ENCODE measurements around the gene DLL4.

The DLL4 gene

DNA sequence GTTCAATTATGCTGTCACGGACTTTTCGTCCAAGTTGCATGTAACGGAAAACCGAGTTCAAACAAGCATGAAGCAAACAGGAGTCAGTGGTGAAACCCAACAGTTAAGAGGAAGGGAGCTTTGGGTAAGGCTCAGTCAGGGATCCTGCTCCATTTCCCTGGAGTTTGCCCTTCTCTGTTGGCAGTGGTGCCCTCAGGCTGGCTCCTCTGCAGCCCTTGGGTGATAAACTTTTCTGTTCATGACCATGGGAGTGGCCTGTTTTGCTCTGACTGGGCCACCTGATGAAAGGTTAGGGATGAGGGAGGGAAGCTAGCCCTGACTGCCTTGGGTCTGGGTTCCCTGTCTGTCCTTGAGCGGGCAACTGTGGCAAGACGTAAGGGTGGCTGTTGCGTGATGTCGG lies 40.2 kb downstream of the DLL4 start:
- Histone ChIP-seq H3K27me3 (replicated peaks; ENCODE audit: control insufficient read depth, insufficient read depth, low read length, poor library complexity, severe bottlenecking) (no peaks in the 10 kb centered on the region), H3K4me1 (ENCODE audit: control insufficient read depth, insufficient read depth, low read length, poor library complexity, severe bottlenecking) (no peaks in the 10 kb centered on the region), H3K27ac (ENCODE audit: insufficient read depth, low read length, poor library complexity, severe bottlenecking) (no peak overlapping the region), H3K36me3 (ENCODE audit: control insufficient read depth, insufficient read depth, low read length) (no peaks in the 10 kb centered on the region), H3K4me3 (ENCODE audit: insufficient read depth, low read depth, low read length, poor library complexity, severe bottlenecking) (no peak overlapping the region), H3K9me3 (ENCODE audit: control insufficient read depth, low read length) (no peaks in the 10 kb centered on the region)
- DNase-seq, result no peak

DNA sequence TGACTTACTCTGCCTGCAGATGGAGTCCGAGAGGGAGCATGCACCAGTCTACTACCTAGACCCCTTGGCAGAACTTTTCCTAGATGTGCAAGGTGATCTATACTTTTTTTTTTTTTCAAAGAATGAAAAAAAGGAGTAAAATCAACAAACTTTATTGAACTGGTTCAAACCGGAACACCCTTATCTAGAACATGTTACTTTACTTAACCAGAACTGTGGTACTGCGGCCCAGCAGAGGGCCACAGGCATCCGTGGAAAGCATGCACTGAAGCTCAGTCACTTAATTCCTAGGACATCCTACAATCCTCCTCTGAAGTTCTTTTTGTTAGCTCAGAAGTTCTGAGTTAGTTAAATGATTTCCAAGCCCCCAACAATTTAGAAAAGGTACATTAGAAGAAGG lies 45.7 kb downstream of the DLL4 start:
- H3K27ac ChIP-seq (ENCODE audit: insufficient read depth, low read length, poor library complexity, severe bottlenecking), result no peak overlapping the region
- no peak overlapping the region for H3K4me3 ChIP-seq (ENCODE audit: insufficient read depth, low read depth, low read length, poor library complexity, severe bottlenecking)
- no peaks in the 10 kb centered on the region for H3K9me3 ChIP-seq (ENCODE audit: control insufficient read depth, low read length)
- no peak for DNase-seq
- no peaks in the 10 kb centered on the region for H3K4me1 ChIP-seq (ENCODE audit: control insufficient read depth, insufficient read depth, low read length, poor library complexity, severe bottlenecking)
- H3K36me3 ChIP-seq (ENCODE audit: control insufficient read depth, insufficient read depth, low read length), result peaks cover 20% of the 10 kb centered on the region
- H3K27me3 ChIP-seq (replicated peaks; ENCODE audit: control insufficient read depth, insufficient read depth, low read length, poor library complexity, severe bottlenecking), result no peaks in the 10 kb centered on the region

DNA sequence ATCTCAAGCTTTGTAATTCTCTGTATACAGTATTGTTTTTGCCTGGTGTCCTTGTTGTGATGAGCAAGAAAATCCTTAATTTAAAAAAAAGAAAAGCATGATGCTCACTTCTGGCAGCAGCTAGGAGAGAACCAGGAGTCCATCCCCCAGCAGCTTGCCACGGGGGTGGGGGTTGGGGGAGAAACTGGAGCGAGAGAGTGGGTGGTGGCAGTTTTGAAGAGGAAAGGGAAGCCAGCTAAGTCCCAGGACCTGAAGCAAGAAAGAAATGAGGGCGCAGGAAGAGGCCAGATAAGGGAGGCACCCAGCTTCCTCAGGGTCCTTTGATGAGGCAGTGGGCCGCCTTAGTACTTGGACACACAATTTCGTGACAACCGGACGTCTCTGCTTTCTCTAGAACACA lies 47.7 kb downstream of the DLL4 start:
- Histone ChIP-seq H3K27ac (ENCODE audit: insufficient read depth, low read length, poor library complexity, severe bottlenecking) (no peak overlapping the region), H3K4me3 (ENCODE audit: insufficient read depth, low read depth, low read length, poor library complexity, severe bottlenecking) (no peak overlapping the region), H3K9me3 (ENCODE audit: control insufficient read depth, low read length) (no peaks in the 10 kb centered on the region), H3K4me1 (ENCODE audit: control insufficient read depth, insufficient read depth, low read length, poor library complexity, severe bottlenecking) (no peaks in the 10 kb centered on the region), H3K27me3 (replicated peaks; ENCODE audit: control insufficient read depth, insufficient read depth, low read length, poor library complexity, severe bottlenecking) (no peaks in the 10 kb centered on the region), H3K36me3 (ENCODE audit: control insufficient read depth, insufficient read depth, low read length) (peaks cover 38% of the 10 kb centered on the region)
- DNase-seq, result no peak

DNA sequence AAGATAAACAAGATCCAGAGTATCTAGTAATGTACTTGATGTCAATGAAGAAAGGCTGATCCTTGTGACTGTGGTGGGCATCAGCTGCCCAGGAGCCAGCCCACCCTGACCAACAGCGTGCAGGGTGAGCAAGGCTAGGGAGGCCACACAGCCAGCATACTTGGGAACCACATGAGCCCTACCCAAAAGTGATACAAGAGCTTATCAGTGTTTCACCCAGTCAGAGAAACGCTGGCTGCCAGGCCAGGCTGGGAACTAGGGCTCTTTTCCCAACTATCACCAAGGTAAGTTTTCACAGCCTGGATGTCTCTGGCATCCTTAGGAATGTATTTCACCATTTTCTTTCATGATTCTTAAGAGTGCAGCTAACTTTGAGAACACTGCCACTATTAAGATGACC lies 49.0 kb downstream of the DLL4 start:
- no peaks in the 10 kb centered on the region for H3K4me1 ChIP-seq (ENCODE audit: control insufficient read depth, insufficient read depth, low read length, poor library complexity, severe bottlenecking)
- no peaks in the 10 kb centered on the region for H3K9me3 ChIP-seq (ENCODE audit: control insufficient read depth, low read length)
- DNase-seq, result no peak
- peaks cover 51% of the 10 kb centered on the region for H3K36me3 ChIP-seq (ENCODE audit: control insufficient read depth, insufficient read depth, low read length)
- no peak overlapping the region for H3K27ac ChIP-seq (ENCODE audit: insufficient read depth, low read length, poor library complexity, severe bottlenecking)
- no peak overlapping the region for H3K4me3 ChIP-seq (ENCODE audit: insufficient read depth, low read depth, low read length, poor library complexity, severe bottlenecking)
- H3K27me3 ChIP-seq (replicated peaks; ENCODE audit: control insufficient read depth, insufficient read depth, low read length, poor library complexity, severe bottlenecking), result no peaks in the 10 kb centered on the region

DNA sequence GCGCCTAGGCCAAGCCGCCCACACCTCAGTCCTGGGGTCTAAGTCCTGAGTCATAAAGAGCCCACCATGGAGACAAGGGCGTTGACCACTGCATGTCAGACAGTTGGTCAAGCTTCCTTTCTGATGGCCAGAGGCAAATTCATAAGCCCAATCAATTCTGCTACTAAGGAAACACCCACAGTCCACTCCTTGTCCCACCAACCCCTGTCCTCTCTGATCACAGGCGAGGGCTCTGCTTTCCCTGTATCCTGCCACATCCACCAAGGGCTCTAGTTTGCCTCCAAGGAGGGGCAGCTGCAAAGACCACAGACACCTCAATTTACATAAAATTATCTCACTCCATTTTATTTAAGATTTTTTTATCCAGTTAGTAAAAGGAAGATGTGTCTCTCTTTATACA lies 49.4 kb downstream of the DLL4 start:
- no peaks in the 10 kb centered on the region for H3K4me1 ChIP-seq (ENCODE audit: control insufficient read depth, insufficient read depth, low read length, poor library complexity, severe bottlenecking)
- H3K27me3 ChIP-seq (replicated peaks; ENCODE audit: control insufficient read depth, insufficient read depth, low read length, poor library complexity, severe bottlenecking), result no peaks in the 10 kb centered on the region
- H3K36me3 ChIP-seq (ENCODE audit: control insufficient read depth, insufficient read depth, low read length), result peaks cover 55% of the 10 kb centered on the region
- no peak overlapping the region for H3K27ac ChIP-seq (ENCODE audit: insufficient read depth, low read length, poor library complexity, severe bottlenecking)
- no peak for DNase-seq
- no peak overlapping the region for H3K4me3 ChIP-seq (ENCODE audit: insufficient read depth, low read depth, low read length, poor library complexity, severe bottlenecking)
- H3K9me3 ChIP-seq (ENCODE audit: control insufficient read depth, low read length), result no peaks in the 10 kb centered on the region

DNA sequence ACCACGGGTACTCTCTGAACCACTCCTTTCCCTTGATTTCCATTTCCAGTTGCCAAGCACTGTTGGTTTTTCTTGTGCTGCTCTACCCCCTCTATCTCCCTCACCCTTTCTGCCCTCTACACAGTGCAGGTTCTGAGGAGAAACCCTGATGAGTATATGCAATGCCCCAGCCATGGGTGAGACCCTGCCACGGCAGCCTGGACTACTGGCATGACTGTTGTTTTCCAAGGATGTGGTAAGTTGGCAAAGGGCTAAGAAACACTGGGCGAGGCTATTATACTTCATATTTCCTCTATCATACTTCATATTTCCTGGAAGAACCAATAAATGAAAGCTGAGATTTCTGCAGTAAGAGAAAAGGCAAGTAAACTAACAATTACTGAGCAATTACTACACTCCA lies 52.0 kb downstream of the DLL4 start:
- Histone ChIP-seq H3K27ac (ENCODE audit: insufficient read depth, low read length, poor library complexity, severe bottlenecking) (no peak overlapping the region), H3K9me3 (ENCODE audit: control insufficient read depth, low read length) (no peaks in the 10 kb centered on the region), H3K27me3 (replicated peaks; ENCODE audit: control insufficient read depth, insufficient read depth, low read length, poor library complexity, severe bottlenecking) (no peaks in the 10 kb centered on the region), H3K36me3 (ENCODE audit: control insufficient read depth, insufficient read depth, low read length) (peaks cover 81% of the 10 kb centered on the region), H3K4me1 (ENCODE audit: control insufficient read depth, insufficient read depth, low read length, poor library complexity, severe bottlenecking) (no peaks in the 10 kb centered on the region), H3K4me3 (ENCODE audit: insufficient read depth, low read depth, low read length, poor library complexity, severe bottlenecking) (no peak overlapping the region)
- no peak for DNase-seq

DNA sequence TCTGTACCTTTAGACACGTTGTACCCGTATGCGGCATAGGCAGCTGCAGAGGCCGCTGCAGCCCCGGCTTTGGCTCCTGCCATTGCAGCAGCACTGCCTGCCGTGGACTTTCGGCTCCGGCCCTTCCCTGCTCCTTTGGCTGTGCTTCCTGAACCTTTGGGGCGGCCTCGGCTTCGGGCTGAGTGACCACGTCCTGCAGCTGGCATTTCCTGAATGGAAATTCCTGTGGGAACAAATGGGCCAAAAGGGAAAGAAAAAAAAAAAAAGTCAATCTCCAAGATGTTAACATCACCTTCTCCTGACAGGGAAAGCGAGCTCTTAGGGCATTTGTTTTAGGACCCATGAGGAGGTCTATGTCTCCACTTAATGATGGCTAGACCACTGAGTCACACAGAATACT lies 53.7 kb downstream of the DLL4 start:
- DNase-seq, result no peak
- no peaks in the 10 kb centered on the region for H3K4me1 ChIP-seq (ENCODE audit: control insufficient read depth, insufficient read depth, low read length, poor library complexity, severe bottlenecking)
- H3K9me3 ChIP-seq (ENCODE audit: control insufficient read depth, low read length), result no peaks in the 10 kb centered on the region
- H3K27me3 ChIP-seq (replicated peaks; ENCODE audit: control insufficient read depth, insufficient read depth, low read length, poor library complexity, severe bottlenecking), result no peaks in the 10 kb centered on the region
- H3K27ac ChIP-seq (ENCODE audit: insufficient read depth, low read length, poor library complexity, severe bottlenecking), result no peak overlapping the region
- peaks cover 87% of the 10 kb centered on the region for H3K36me3 ChIP-seq (ENCODE audit: control insufficient read depth, insufficient read depth, low read length)
- no peak overlapping the region for H3K4me3 ChIP-seq (ENCODE audit: insufficient read depth, low read depth, low read length, poor library complexity, severe bottlenecking)

DNA sequence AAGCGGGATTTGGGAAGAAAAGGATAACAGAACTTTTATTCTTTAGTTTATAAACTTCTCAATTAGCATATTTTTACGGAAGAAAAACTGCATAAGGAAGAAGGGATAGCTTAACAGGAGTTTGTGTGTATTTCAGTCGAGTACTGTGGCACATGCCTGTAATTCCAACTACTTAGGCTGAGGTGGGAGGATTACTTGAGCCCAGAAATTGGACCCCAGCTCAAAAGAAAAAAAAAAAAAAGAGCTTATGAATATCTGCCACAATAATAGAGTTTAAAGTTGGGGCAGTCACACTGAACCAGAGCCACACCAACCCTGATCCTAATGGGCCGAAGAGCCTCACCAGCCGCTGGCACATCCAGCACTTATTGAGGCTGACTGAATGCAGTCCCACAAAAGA lies 55.3 kb downstream of the DLL4 start:
- H3K4me1 ChIP-seq (ENCODE audit: control insufficient read depth, insufficient read depth, low read length, poor library complexity, severe bottlenecking), result no peaks in the 10 kb centered on the region
- no peaks in the 10 kb centered on the region for H3K9me3 ChIP-seq (ENCODE audit: control insufficient read depth, low read length)
- H3K27me3 ChIP-seq (replicated peaks; ENCODE audit: control insufficient read depth, insufficient read depth, low read length, poor library complexity, severe bottlenecking), result no peaks in the 10 kb centered on the region
- no peak overlapping the region for H3K27ac ChIP-seq (ENCODE audit: insufficient read depth, low read length, poor library complexity, severe bottlenecking)
- peaks cover 85% of the 10 kb centered on the region for H3K36me3 ChIP-seq (ENCODE audit: control insufficient read depth, insufficient read depth, low read length)
- no peak for DNase-seq
- H3K4me3 ChIP-seq (ENCODE audit: insufficient read depth, low read depth, low read length, poor library complexity, severe bottlenecking), result no peak overlapping the region

DNA sequence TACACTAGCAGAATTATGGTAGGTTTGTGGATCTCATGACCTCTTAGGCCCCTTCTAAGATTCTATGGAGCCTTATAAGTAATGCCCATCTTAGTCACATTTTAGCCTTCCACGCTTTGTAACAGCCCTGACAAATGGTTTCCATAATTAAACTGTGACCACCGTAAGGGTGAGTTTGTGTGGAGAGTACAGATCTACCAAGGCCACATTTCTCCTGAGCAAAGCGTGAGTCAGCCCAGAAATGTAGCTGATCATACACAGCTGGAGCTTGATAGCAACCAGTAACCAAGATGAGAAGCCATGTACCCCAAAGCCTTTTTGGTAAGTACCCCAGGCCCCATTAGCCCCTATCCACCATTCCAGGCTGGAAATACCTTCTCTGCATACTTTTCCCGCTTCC lies 55.8 kb downstream of the DLL4 start:
- H3K27me3 ChIP-seq (replicated peaks; ENCODE audit: control insufficient read depth, insufficient read depth, low read length, poor library complexity, severe bottlenecking), result no peaks in the 10 kb centered on the region
- no peak overlapping the region for H3K4me3 ChIP-seq (ENCODE audit: insufficient read depth, low read depth, low read length, poor library complexity, severe bottlenecking)
- H3K36me3 ChIP-seq (ENCODE audit: control insufficient read depth, insufficient read depth, low read length), result peaks cover 82% of the 10 kb centered on the region
- DNase-seq, result no peak
- no peaks in the 10 kb centered on the region for H3K4me1 ChIP-seq (ENCODE audit: control insufficient read depth, insufficient read depth, low read length, poor library complexity, severe bottlenecking)
- H3K9me3 ChIP-seq (ENCODE audit: control insufficient read depth, low read length), result no peaks in the 10 kb centered on the region
- H3K27ac ChIP-seq (ENCODE audit: insufficient read depth, low read length, poor library complexity, severe bottlenecking), result no peak overlapping the region

DNA sequence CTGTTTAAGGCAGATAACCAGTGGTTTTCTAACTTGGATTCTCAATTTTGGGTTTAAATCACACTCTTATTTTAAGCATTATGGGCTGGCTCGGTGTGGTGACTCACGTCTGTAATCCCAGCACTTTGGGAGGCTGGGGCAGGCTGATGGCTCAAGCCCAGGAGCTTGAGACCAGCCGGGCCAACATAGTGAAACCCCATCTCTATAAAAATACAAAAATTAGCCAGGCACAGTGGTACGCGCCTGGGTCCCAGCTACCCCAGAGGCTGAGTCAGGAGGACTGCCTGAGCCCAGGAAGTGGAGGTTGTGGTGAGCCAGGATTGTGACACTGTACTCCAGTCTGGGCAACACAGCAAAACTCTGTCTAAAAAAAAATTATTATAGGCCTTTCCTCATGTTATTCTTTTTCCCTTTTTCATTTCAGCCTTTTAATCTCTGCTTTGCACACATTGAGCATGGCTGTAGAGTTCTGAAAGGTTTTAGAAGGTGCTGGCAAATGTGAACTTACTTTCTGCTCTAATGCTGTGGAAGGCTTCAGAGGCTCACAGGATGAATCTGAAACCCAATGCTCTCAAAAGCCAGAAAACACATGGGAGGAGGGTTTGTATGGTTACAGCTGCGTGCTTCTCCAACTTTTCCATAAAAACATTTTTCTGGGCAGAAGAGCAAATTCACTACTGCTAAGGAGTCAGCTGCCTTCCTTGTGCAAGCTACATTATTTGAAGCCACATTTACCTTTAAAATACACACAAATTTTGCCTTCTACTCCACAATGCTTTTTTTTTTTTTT lies 56.6 kb downstream of the DLL4 start:
- H3K36me3 ChIP-seq (ENCODE audit: control insufficient read depth, insufficient read depth, low read length), result peaks cover 76% of the 10 kb centered on the region
- no peak for DNase-seq
- H3K4me1 ChIP-seq (ENCODE audit: control insufficient read depth, insufficient read depth, low read length, poor library complexity, severe bottlenecking), result no peaks in the 10 kb centered on the region
- no peak overlapping the region for H3K4me3 ChIP-seq (ENCODE audit: insufficient read depth, low read depth, low read length, poor library complexity, severe bottlenecking)
- no peaks in the 10 kb centered on the region for H3K27me3 ChIP-seq (replicated peaks; ENCODE audit: control insufficient read depth, insufficient read depth, low read length, poor library complexity, severe bottlenecking)
- no peaks in the 10 kb centered on the region for H3K9me3 ChIP-seq (ENCODE audit: control insufficient read depth, low read length)
- no peak overlapping the region for H3K27ac ChIP-seq (ENCODE audit: insufficient read depth, low read length, poor library complexity, severe bottlenecking)

All from effector memory CD4-positive, alpha-beta T cell (primary cell).